Panc1 (cell line): ENCODE results near the gene FSD2.

ENCODE experiments used
- CTCF ChIP-seq: fragments of 450-650 bp; IDR thresholded peaks from 2 replicates; pipeline ENCODE4 v1.5.1; 2017; ENCODE audit warnings: mild to moderate bottlenecking
- POLR2AphosphoS5 ChIP-seq: IDR thresholded peaks from 2 replicates; pipeline ENCODE4 v1.6.1; 2012; ENCODE audit warnings: mild to moderate bottlenecking, low read depth, low read length, moderate library complexity
- REST ChIP-seq, 2 experiments: IDR thresholded peaks; 2 replicates each; pipeline ENCODE4 v1.6.1; 2011 to 2012; ENCODE audit warnings: low read depth in 2 of 2, control low read depth in 1 of 2, low read length in 1 of 2, mild to moderate bottlenecking in 1 of 2, moderate library complexity in 1 of 2; ENCODE audit not compliant: insufficient read depth in 1 of 2
- SIN3A ChIP-seq: IDR thresholded peaks from 2 replicates; pipeline ENCODE4 v1.6.1; 2012; ENCODE audit warnings: low read depth, mild to moderate bottlenecking, low read length, moderate library complexity, borderline replicate concordance; ENCODE audit not compliant: insufficient read depth
- TCF7L2 ChIP-seq: IDR thresholded peaks from 2 replicates; pipeline ENCODE4 v1.6.1; 2011; ENCODE audit warnings: mild to moderate bottlenecking, low read depth, low read length, inconsistent platforms

- TF ChIP-seq CTCF (no peak), SIN3A (no peak), POLR2AphosphoS5 (no peak), REST (IDR thresholded peaks at IDR 0.05; ENCODE audit: insufficient read depth in 1 of 2, low read depth in 2 of 2, low read length in 1 of 2) (no peak), TCF7L2 (no peak)
Measured at GRCh38 chr15:82748315-82748714, 57.6 kb downstream of the FSD2 start.
